ENCODE data around the gene TMEM176B. TPM values are rescaled to one million over a fixed set of nuclear protein-coding genes. Genes with fewer than 3 reads are reported as not detected.

Gene TMEM176B
- polyA plus RNA-seq (2013, experiment 1 of 4), result 1.2 TPM
- polyA plus RNA-seq (2013, experiment 2 of 4), result 0.96 TPM
- polyA plus RNA-seq (2013, experiment 3 of 4), result 3.3 TPM
- polyA plus RNA-seq (2013, experiment 4 of 4), result 3.1 TPM

- no peak within 1 kb of the TSS for H3K27ac ChIP-seq (ENCODE audit: insufficient read depth, low read depth, low read length, poor library complexity, severe bottlenecking)
- H3K36me3 ChIP-seq (ENCODE audit: control insufficient read depth, insufficient read depth, low read length), result no peaks in the 10 kb centered on the region
- 5% methylated on average over 75 of the region's 75 CpGs for WGBS, 2 experiments
- H3K27me3 ChIP-seq (ENCODE audit: control insufficient read depth, insufficient read depth, low read length, poor library complexity, severe bottlenecking), result peaks cover 52% of the 10 kb centered on the region
- no peaks in the 10 kb centered on the region for H3K9me3 ChIP-seq (ENCODE audit: control insufficient read depth, low read length)
- H3K4me1 ChIP-seq (ENCODE audit: control insufficient read depth, insufficient read depth, low read length), result no peaks in the 10 kb centered on the region
- H3K4me3 ChIP-seq (ENCODE audit: insufficient read depth, low read depth, low read length), result peak within 1 kb of the TSS; percentile 38
Measured at GRCh38 chr7:150799741-150800580, at the start of gene TMEM176B. Gene TMEM176B, minus strand, starts transcription at chr7:150800364. Its CDS starts 3,795 bp downstream, at chr7:150796569.

- Histone ChIP-seq H3K36me3 (ENCODE audit: control insufficient read depth, insufficient read depth, low read length) (no peaks in the 10 kb centered on the region), H3K9me3 (ENCODE audit: control insufficient read depth, low read length) (no peaks in the 10 kb centered on the region), H3K4me1 (ENCODE audit: control insufficient read depth, insufficient read depth, low read length) (peaks cover 9% of the 10 kb centered on the region), H3K4me3 (ENCODE audit: insufficient read depth, low read depth, low read length) (no peak overlapping the region), H3K27ac (ENCODE audit: insufficient read depth, low read depth, low read length, poor library complexity, severe bottlenecking) (no peak overlapping the region), H3K27me3 (ENCODE audit: control insufficient read depth, insufficient read depth, low read length, poor library complexity, severe bottlenecking) (no peaks in the 10 kb centered on the region)
- WGBS, 2 experiments, result 92 to 93% methylated on average over 10 of the region's 10 CpGs
Measured at GRCh38 chr7:150849204-150849775, 49.1 kb upstream of the TMEM176B start.

GRCh38 chr7:150848561-150849115, 48.5 kb upstream of the TMEM176B start:
- H3K9me3 ChIP-seq (ENCODE audit: control insufficient read depth, low read length), result no peaks in the 10 kb centered on the region
- no peak overlapping the region for H3K27ac ChIP-seq (ENCODE audit: insufficient read depth, low read depth, low read length, poor library complexity, severe bottlenecking)
- no peaks in the 10 kb centered on the region for H3K27me3 ChIP-seq (ENCODE audit: control insufficient read depth, insufficient read depth, low read length, poor library complexity, severe bottlenecking)
- H3K4me1 ChIP-seq (ENCODE audit: control insufficient read depth, insufficient read depth, low read length), result peaks cover 9% of the 10 kb centered on the region
- no peak overlapping the region for H3K4me3 ChIP-seq (ENCODE audit: insufficient read depth, low read depth, low read length)
- H3K36me3 ChIP-seq (ENCODE audit: control insufficient read depth, insufficient read depth, low read length), result no peaks in the 10 kb centered on the region
- WGBS, 2 experiments, result 90% methylated on average over 3 of the region's 3 CpGs

- Histone ChIP-seq H3K36me3 (ENCODE audit: control insufficient read depth, insufficient read depth, low read length) (no peaks in the 10 kb centered on the region), H3K4me3 (ENCODE audit: insufficient read depth, low read depth, low read length) (no peak overlapping the region), H3K27ac (ENCODE audit: insufficient read depth, low read depth, low read length, poor library complexity, severe bottlenecking) (no peak overlapping the region), H3K4me1 (ENCODE audit: control insufficient read depth, insufficient read depth, low read length) (peaks cover 9% of the 10 kb centered on the region), H3K9me3 (ENCODE audit: control insufficient read depth, low read length) (no peaks in the 10 kb centered on the region), H3K27me3 (ENCODE audit: control insufficient read depth, insufficient read depth, low read length, poor library complexity, severe bottlenecking) (no peaks in the 10 kb centered on the region)
- WGBS, 2 experiments, result 90 to 91% methylated on average over 8 of the region's 8 CpGs
Measured at GRCh38 chr7:150848111-150848510, 47.9 kb upstream of the TMEM176B start.

GRCh38 chr7:150847536-150847935, 47.4 kb upstream of the TMEM176B start:
- H3K4me1 ChIP-seq (ENCODE audit: control insufficient read depth, insufficient read depth, low read length), result peaks cover 9% of the 10 kb centered on the region
- H3K9me3 ChIP-seq (ENCODE audit: control insufficient read depth, low read length), result no peaks in the 10 kb centered on the region
- H3K27ac ChIP-seq (ENCODE audit: insufficient read depth, low read depth, low read length, poor library complexity, severe bottlenecking), result no peak overlapping the region
- H3K27me3 ChIP-seq (ENCODE audit: control insufficient read depth, insufficient read depth, low read length, poor library complexity, severe bottlenecking), result no peaks in the 10 kb centered on the region
- no peak overlapping the region for H3K4me3 ChIP-seq (ENCODE audit: insufficient read depth, low read depth, low read length)
- no peaks in the 10 kb centered on the region for H3K36me3 ChIP-seq (ENCODE audit: control insufficient read depth, insufficient read depth, low read length)
- 94 to 95% methylated on average over 5 of the region's 5 CpGs for WGBS, 2 experiments

- H3K27ac ChIP-seq (ENCODE audit: insufficient read depth, low read depth, low read length, poor library complexity, severe bottlenecking), result no peak overlapping the region
- H3K4me3 ChIP-seq (ENCODE audit: insufficient read depth, low read depth, low read length), result no peak overlapping the region
- H3K27me3 ChIP-seq (ENCODE audit: control insufficient read depth, insufficient read depth, low read length, poor library complexity, severe bottlenecking), result no peaks in the 10 kb centered on the region
- no peaks in the 10 kb centered on the region for H3K36me3 ChIP-seq (ENCODE audit: control insufficient read depth, insufficient read depth, low read length)
- H3K9me3 ChIP-seq (ENCODE audit: control insufficient read depth, low read length), result no peaks in the 10 kb centered on the region
- WGBS, 2 experiments, result 91 to 94% methylated on average over 14 of the region's 14 CpGs
- H3K4me1 ChIP-seq (ENCODE audit: control insufficient read depth, insufficient read depth, low read length), result peaks cover 9% of the 10 kb centered on the region
Measured at GRCh38 chr7:150846291-150847115, 46.3 kb upstream of the TMEM176B start.

GRCh38 chr7:150845421-150845861, 45.3 kb upstream of the TMEM176B start:
- Histone ChIP-seq H3K9me3 (ENCODE audit: control insufficient read depth, low read length) (no peaks in the 10 kb centered on the region), H3K27ac (ENCODE audit: insufficient read depth, low read depth, low read length, poor library complexity, severe bottlenecking) (no peak overlapping the region), H3K4me1 (ENCODE audit: control insufficient read depth, insufficient read depth, low read length) (peaks cover 9% of the 10 kb centered on the region), H3K27me3 (ENCODE audit: control insufficient read depth, insufficient read depth, low read length, poor library complexity, severe bottlenecking) (no peaks in the 10 kb centered on the region), H3K36me3 (ENCODE audit: control insufficient read depth, insufficient read depth, low read length) (no peaks in the 10 kb centered on the region), H3K4me3 (ENCODE audit: insufficient read depth, low read depth, low read length) (no peak overlapping the region)
- 25 to 37% methylated on average over 4 of the region's 4 CpGs for WGBS, 2 experiments

- no peaks in the 10 kb centered on the region for H3K9me3 ChIP-seq (ENCODE audit: control insufficient read depth, low read length)
- H3K27ac ChIP-seq (ENCODE audit: insufficient read depth, low read depth, low read length, poor library complexity, severe bottlenecking), result no peak overlapping the region
- no peaks in the 10 kb centered on the region for H3K36me3 ChIP-seq (ENCODE audit: control insufficient read depth, insufficient read depth, low read length)
- peaks cover 9% of the 10 kb centered on the region for H3K4me1 ChIP-seq (ENCODE audit: control insufficient read depth, insufficient read depth, low read length)
- no peaks in the 10 kb centered on the region for H3K27me3 ChIP-seq (ENCODE audit: control insufficient read depth, insufficient read depth, low read length, poor library complexity, severe bottlenecking)
- 80 to 82% methylated on average over 4 of the region's 4 CpGs for WGBS, 2 experiments
- H3K4me3 ChIP-seq (ENCODE audit: insufficient read depth, low read depth, low read length), result no peak overlapping the region
Measured at GRCh38 chr7:150842716-150843115, 42.6 kb upstream of the TMEM176B start.

GRCh38 chr7:150842018-150842417, 41.9 kb upstream of the TMEM176B start:
- Histone ChIP-seq H3K27ac (ENCODE audit: insufficient read depth, low read depth, low read length, poor library complexity, severe bottlenecking) (no peak overlapping the region), H3K4me3 (ENCODE audit: insufficient read depth, low read depth, low read length) (no peak overlapping the region), H3K36me3 (ENCODE audit: control insufficient read depth, insufficient read depth, low read length) (no peaks in the 10 kb centered on the region), H3K4me1 (ENCODE audit: control insufficient read depth, insufficient read depth, low read length) (peaks cover 9% of the 10 kb centered on the region), H3K27me3 (ENCODE audit: control insufficient read depth, insufficient read depth, low read length, poor library complexity, severe bottlenecking) (no peaks in the 10 kb centered on the region), H3K9me3 (ENCODE audit: control insufficient read depth, low read length) (no peaks in the 10 kb centered on the region)
- 91 to 95% methylated on average over 3 of the region's 3 CpGs for WGBS, 2 experiments
